HG02623 (cell line): ENCODE measurements around the gene SFMBT2.
A peak's percentile ranks its signal among the peaks of the same experiment; 100 is the strongest.

Experiments
- ATAC-seq: cut with Tn5 transposase; IDR thresholded peaks from one replicate; pipeline ENCODE4 v1.9.1; 2021; ENCODE audit warnings: moderate library complexity; ENCODE audit not compliant: unreplicated experiment

SFMBT2 gene

GRCh38 chr10:7370511-7370910 is 40.3 kb downstream of the SFMBT2 start:
- ATAC-seq = no peak

GRCh38 chr10:7365027-7365745 is 45.6 kb downstream of the SFMBT2 start:
- no peak for ATAC-seq

- no peak for ATAC-seq
Measured at GRCh38 chr10:7364474-7364873, 46.4 kb downstream of the SFMBT2 start.

GRCh38 chr10:7363700-7364099 is 47.1 kb downstream of the SFMBT2 start:
- ATAC-seq = no peak

- ATAC-seq = no peak
Measured at GRCh38 chr10:7362471-7362870, 48.4 kb downstream of the SFMBT2 start.

GRCh38 chr10:7361316-7361715 is 49.5 kb downstream of the SFMBT2 start:
- ATAC-seq = no peak

GRCh38 chr10:7359954-7360353 is 50.9 kb downstream of the SFMBT2 start:
- ATAC-seq = no peak

- ATAC-seq = no peak
Measured at GRCh38 chr10:7359356-7359755, 51.5 kb downstream of the SFMBT2 start.

GRCh38 chr10:7357193-7357592 is 53.6 kb downstream of the SFMBT2 start:
- ATAC-seq = no peak

- ATAC-seq = no peak
Measured at GRCh38 chr10:7354330-7355047, 56.3 kb downstream of the SFMBT2 start.

- ATAC-seq = no peak
Measured at GRCh38 chr10:7351894-7352293, 58.9 kb downstream of the SFMBT2 start.

- ATAC-seq = no peak
Measured at GRCh38 chr10:7350541-7351195, 60.2 kb downstream of the SFMBT2 start.

GRCh38 chr10:7345717-7346116 is 65.1 kb downstream of the SFMBT2 start:
- no peak for ATAC-seq

- no peak for ATAC-seq
Measured at GRCh38 chr10:7343040-7343439, 67.8 kb downstream of the SFMBT2 start.

- ATAC-seq = no peak
Measured at GRCh38 chr10:7340179-7340874, 70.5 kb downstream of the SFMBT2 start.

GRCh38 chr10:7339510-7339909 is 71.3 kb downstream of the SFMBT2 start:
- ATAC-seq = no peak

GRCh38 chr10:7338469-7338868 is 72.4 kb downstream of the SFMBT2 start:
- ATAC-seq = no peak

GRCh38 chr10:7337431-7338171 is 73.2 kb downstream of the SFMBT2 start:
- ATAC-seq = peak; percentile 83

GRCh38 chr10:7335977-7336376 is 74.9 kb downstream of the SFMBT2 start:
- ATAC-seq = no peak

GRCh38 chr10:7334642-7334964 is 76.2 kb downstream of the SFMBT2 start:
- no peak for ATAC-seq
